T-helper 1 cell treated with Interleukin-12 subunit alpha and Interleukin-12 subunit beta and Interleukin-4 antibody, amounts not matched to agents 30 μg/mL and 1 μg/mL, for 36 hours (primary cell): ENCODE data around the gene ZNF385A.

ENCODE experiments used
- H3K27ac Mint-ChIP-seq: one replicate; pipeline ENCODE4 v1.8.0; 2021; ENCODE audit warnings: mild to moderate bottlenecking, mixed read lengths
- H3K27me3 Mint-ChIP-seq: one replicate; pipeline ENCODE4 v1.8.0; 2021; ENCODE audit warnings: low read depth, mixed read lengths
- H3K36me3 Mint-ChIP-seq: one replicate; pipeline ENCODE4 v1.8.0; 2021; ENCODE audit warnings: low read depth, mixed read lengths
- H3K4me1 Mint-ChIP-seq: one replicate; pipeline ENCODE4 v1.8.0; 2021; ENCODE audit warnings: low read depth, mixed read lengths
- H3K4me3 Mint-ChIP-seq: one replicate; pipeline ENCODE4 v1.8.0; 2021; ENCODE audit warnings: mild to moderate bottlenecking, moderate library complexity, mixed read lengths
- H3K9me3 Mint-ChIP-seq: one replicate; pipeline ENCODE4 v1.8.0; 2021; ENCODE audit warnings: mixed read lengths

ZNF385A gene

DNA sequence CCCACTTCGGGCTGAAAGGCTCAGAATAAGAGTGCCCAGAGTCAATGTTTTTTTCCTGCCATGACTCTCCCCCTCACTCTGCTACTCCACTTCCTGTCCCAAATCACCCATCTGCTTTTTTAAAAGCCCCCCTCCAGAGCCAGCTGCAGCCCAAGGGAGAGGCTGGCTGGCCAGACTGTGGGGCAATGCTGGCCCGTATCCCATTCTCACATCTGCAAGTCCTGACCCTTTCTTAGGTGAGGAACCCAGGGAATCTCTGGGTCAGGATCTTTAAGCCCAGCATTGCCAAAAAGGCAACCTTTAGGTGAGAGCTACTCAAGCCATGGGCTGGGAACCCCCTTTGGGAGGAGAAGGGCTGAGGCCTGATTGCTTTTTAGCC, 36.2 kb upstream of the ZNF385A start:
- Mint-ChIP-seq H3K4me3 (peak overlapping the region; percentile 72), H3K27ac (no peak overlapping the region), H3K36me3 (no peaks in the 10 kb centered on the region), H3K4me1 (peaks cover 35% of the 10 kb centered on the region), H3K9me3 (no peaks in the 10 kb centered on the region), H3K27me3 (peaks cover 46% of the 10 kb centered on the region)

GRCh38 chr12:54419088-54419887, 34.8 kb upstream of the ZNF385A start, which contains the start of gene ITGA5:
ITGA5 (minus strand) TSS chr12:54419266; CDS start chr12:54419198, 68 bp downstream.
- Mint-ChIP-seq H3K9me3 (no peaks in the 10 kb centered on the region), H3K27me3 (peaks cover 32% of the 10 kb centered on the region), H3K36me3 (no peaks in the 10 kb centered on the region), H3K27ac (peak within 1 kb of the TSS; percentile 93), H3K4me3 (peak within 1 kb of the TSS; percentile 88), H3K4me1 (peaks cover 45% of the 10 kb centered on the region)

GRCh38 chr12:54418441-54419087, 34.0 kb upstream of the ZNF385A start:
- Mint-ChIP-seq H3K36me3 (no peaks in the 10 kb centered on the region), H3K27ac (peak overlapping the region; percentile 93), H3K27me3 (peaks cover 29% of the 10 kb centered on the region), H3K4me1 (peaks cover 51% of the 10 kb centered on the region), H3K4me3 (peak overlapping the region; percentile 88), H3K9me3 (no peaks in the 10 kb centered on the region)

- Mint-ChIP-seq H3K27ac (peak overlapping the region; percentile 93), H3K4me3 (peak overlapping the region; percentile 88), H3K4me1 (peaks cover 52% of the 10 kb centered on the region), H3K9me3 (no peaks in the 10 kb centered on the region), H3K27me3 (peaks cover 22% of the 10 kb centered on the region), H3K36me3 (peaks cover under 1% of the 10 kb centered on the region)
These were observed 33.3 kb upstream of the ZNF385A start for GRCh38 chr12:54417712-54418440.

DNA sequence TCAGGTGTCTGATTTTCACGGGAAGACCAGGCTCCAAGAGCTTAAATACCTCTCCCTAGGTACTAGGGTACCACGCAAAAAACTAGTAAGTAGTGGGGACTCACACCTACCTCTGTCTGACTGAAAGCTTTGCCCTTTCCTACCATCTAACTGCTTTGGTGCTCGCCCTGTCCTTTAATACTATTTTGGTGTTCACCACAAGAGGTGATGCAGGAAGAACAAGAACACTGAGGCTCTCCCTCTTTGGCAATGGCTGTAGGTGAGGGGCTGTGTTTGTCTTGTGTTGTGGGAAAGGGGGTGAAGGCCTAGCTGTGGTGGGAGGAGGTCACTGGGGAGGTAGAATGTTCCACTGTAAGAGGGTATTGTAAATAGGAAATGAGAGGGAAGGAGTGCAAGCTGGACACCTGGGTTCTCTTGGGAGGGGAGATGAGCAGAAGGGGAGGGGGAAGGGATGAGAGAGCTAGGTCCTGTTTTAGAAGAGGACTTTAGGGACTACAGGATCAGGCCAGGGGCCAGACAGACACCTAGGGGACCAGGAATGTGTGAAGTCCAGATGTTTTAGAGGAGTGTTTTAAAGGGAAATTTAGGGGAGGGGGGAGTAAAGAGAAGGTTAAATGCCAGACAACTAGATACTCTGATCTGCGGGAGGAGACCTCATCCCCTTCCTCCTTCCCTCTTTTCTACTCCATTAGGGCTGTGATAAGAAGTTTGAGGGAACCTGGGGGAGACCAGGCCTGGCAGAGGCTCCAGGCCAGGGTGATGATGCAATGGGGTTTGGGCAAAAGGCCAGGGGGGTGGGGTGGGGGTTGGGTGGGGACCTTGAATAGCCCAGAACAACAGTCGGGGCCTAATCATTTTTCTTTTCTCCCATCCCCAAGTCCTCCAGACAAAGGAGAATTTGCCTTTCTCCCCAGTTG, 32.4 kb upstream of the ZNF385A start:
- Mint-ChIP-seq H3K4me3 (peak overlapping the region; percentile 88), H3K36me3 (peaks cover 3% of the 10 kb centered on the region), H3K27me3 (peaks cover 12% of the 10 kb centered on the region), H3K4me1 (peaks cover 56% of the 10 kb centered on the region), H3K27ac (peak overlapping the region; percentile 93), H3K9me3 (no peaks in the 10 kb centered on the region)

DNA sequence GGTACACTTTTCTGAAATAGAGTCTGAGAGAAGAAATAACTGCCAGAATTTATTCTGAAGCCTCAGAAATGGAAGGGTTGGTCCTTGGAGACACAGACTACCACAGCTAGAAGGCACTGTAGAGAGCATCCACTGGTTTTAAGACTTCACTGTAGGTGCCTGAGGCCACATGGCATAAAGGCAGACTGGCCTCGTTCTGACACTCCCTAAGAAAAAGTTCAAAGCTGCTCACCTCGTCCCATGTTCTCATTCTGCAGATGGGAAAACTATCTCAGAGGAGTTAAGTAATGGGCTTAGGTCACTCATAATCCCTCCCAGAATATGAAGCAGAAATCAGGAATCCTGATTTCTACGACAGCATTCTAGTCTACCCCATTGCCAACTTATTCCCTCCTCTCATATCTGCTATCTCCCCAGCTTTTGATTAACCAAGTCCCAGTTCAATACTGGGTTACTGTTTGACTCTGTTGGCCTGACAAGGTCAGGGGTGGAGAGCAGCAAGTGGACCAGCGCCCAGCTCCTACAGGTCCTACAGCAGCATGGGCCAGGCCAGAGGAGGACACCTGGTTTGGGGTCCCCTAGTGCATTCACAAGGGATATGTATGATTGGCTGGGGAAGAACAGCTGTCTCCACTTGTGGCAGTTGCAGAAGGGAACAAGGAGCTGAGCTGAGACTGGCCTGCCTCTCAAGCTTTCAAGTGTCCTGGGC, 30.8 kb upstream of the ZNF385A start:
- Mint-ChIP-seq H3K4me3 (peak overlapping the region; percentile 7), H3K4me1 (peaks cover 57% of the 10 kb centered on the region), H3K9me3 (no peaks in the 10 kb centered on the region), H3K27me3 (no peaks in the 10 kb centered on the region), H3K27ac (peak overlapping the region; percentile 72), H3K36me3 (peaks cover 8% of the 10 kb centered on the region)

DNA sequence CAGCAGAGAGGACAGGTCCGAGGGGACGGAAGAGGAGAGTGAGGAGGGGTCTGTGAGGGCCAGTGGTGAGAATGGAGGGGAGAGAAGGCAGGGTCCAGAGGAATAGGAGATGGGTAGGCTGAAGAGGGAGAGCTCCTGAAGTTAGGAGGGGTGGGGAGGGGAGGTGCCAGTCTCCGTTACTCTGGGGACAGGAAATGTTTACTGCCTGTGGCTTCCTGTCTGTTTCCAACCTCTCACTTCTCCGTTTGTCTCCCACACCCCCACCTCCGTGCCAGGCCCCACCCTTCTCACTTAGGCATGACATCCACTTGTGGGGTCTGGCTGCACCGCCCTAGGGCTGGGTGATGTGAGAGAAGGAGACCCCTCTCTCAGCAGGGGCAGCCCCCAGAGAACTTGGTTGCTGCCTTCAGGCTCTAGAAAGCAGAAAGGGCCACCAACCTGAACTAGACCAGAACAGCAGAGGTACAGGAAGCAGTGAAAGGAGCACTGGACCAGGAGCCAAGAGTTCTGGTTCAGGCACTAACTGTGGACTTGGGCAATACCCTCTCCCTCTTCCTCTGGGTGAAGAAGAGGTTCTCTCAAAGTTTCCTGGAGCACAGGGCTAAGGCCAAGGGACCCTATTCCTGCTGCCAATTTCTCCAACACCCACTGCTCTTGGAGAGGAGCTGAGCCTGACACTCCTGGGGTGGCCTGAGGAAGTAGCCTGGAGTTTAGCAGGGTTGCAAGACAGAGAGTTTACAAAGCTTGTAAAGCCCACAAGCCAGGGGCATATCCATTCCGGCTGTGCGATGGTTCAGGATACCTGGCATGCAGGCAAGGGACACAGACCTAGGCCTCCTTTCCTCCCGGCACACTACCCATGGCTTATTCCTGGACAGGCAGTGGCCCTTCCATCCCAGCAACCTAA, 29.0 kb upstream of the ZNF385A start:
- H3K9me3 Mint-ChIP-seq: no peaks in the 10 kb centered on the region
- H3K27me3 Mint-ChIP-seq: no peaks in the 10 kb centered on the region
- H3K4me3 Mint-ChIP-seq: peak overlapping the region; percentile 79
- H3K4me1 Mint-ChIP-seq: peaks cover 56% of the 10 kb centered on the region
- H3K27ac Mint-ChIP-seq: peak overlapping the region; percentile 95
- H3K36me3 Mint-ChIP-seq: peaks cover 13% of the 10 kb centered on the region

GRCh38 chr12:54412786-54413185, 28.3 kb upstream of the ZNF385A start:
- Mint-ChIP-seq H3K27me3 (no peaks in the 10 kb centered on the region), H3K36me3 (peaks cover 18% of the 10 kb centered on the region), H3K27ac (peak overlapping the region; percentile 95), H3K9me3 (no peaks in the 10 kb centered on the region), H3K4me1 (peaks cover 54% of the 10 kb centered on the region), H3K4me3 (peak overlapping the region; percentile 79)

- H3K36me3 Mint-ChIP-seq: peaks cover 20% of the 10 kb centered on the region
- H3K27ac Mint-ChIP-seq: peak overlapping the region; percentile 95
- H3K27me3 Mint-ChIP-seq: no peaks in the 10 kb centered on the region
- H3K9me3 Mint-ChIP-seq: no peaks in the 10 kb centered on the region
- peak overlapping the region; percentile 79 for H3K4me3 Mint-ChIP-seq
- peaks cover 51% of the 10 kb centered on the region for H3K4me1 Mint-ChIP-seq
These were observed 27.8 kb upstream of the ZNF385A start for GRCh38 chr12:54412348-54412747.

GRCh38 chr12:54411391-54412241, 27.1 kb upstream of the ZNF385A start:
- Mint-ChIP-seq H3K36me3 (peaks cover 28% of the 10 kb centered on the region), H3K27ac (peak overlapping the region; percentile 95), H3K9me3 (no peaks in the 10 kb centered on the region), H3K27me3 (no peaks in the 10 kb centered on the region), H3K4me1 (peaks cover 49% of the 10 kb centered on the region), H3K4me3 (peak overlapping the region; percentile 60)

DNA sequence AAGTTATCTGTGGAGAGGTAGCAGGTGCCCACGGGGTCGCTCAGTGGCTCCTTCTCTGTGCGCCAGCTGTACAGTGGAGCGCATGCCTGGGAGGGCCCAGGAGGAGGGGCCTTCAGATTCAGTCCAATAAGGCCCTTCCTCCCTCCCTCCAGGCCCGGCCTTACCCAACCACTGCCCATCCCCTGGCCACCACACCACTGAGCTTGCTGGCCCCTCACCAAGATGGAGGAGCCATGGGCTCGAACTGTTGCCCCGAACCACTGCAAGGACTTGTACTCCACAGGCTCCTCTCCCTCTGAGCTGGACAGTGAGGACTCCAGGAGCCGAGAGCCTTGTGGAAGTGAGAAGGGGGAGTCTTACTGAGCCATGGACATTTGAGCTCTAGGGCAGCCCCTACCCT, 24.7 kb upstream of the ZNF385A start:
- no peaks in the 10 kb centered on the region for H3K9me3 Mint-ChIP-seq
- H3K4me1 Mint-ChIP-seq: peaks cover 36% of the 10 kb centered on the region
- no peak overlapping the region for H3K27ac Mint-ChIP-seq

More for the DNA sequence above, 24.7 kb upstream of the ZNF385A start:
- no peaks in the 10 kb centered on the region for H3K27me3 Mint-ChIP-seq
- H3K36me3 Mint-ChIP-seq: peaks cover 43% of the 10 kb centered on the region
- no peak overlapping the region for H3K4me3 Mint-ChIP-seq
